Measurements from ENCODE around the gene PFKFB2.
"Not testable (repeated sequence)": the region's sequence is repeated elsewhere in the genome, so short reads cannot be mapped to it uniquely, and the experiment has no call there.

The PFKFB2 gene

GRCh38 chr1:207036865-207037264, 16.2 kb upstream of the PFKFB2 start:
- no peak for DNase-seq
- in situ Hi-C loops (cut with HindIII; ENCODE audit: low pct_ligation_motif_present, low sequenced_read_pairs): no loop called here

GRCh38 chr1:207039380-207040180, 13.5 kb upstream of the PFKFB2 start:
- no peak for TF ChIP-seq CTCF (IDR thresholded peaks at IDR 0.05; ENCODE audit: low read depth, low read length, missing control alignments)
- Histone ChIP-seq H3K4me3 (ENCODE audit: low read depth, low read length) (no peak overlapping the region), H3K36me3 (replicated peaks) (no peaks in the 10 kb centered on the region), H3K27me3 (replicated peaks) (no peaks in the 10 kb centered on the region), H3K27ac (no peak overlapping the region)
- in situ Hi-C loops (cut with HindIII; ENCODE audit: low pct_ligation_motif_present, low sequenced_read_pairs): no loop called here
- no peak for DNase-seq

More at GRCh38 chr1:207036865-207037264, 16.2 kb upstream of the PFKFB2 start:
- H3K36me3 ChIP-seq (replicated peaks): no peaks in the 10 kb centered on the region
- TF ChIP-seq CTCF (IDR thresholded peaks at IDR 0.05; ENCODE audit: low read depth, low read length, missing control alignments): no peak
- H3K27me3 ChIP-seq (replicated peaks): no peaks in the 10 kb centered on the region
- H3K4me3 ChIP-seq (ENCODE audit: low read depth, low read length): no peak overlapping the region
- no peak overlapping the region for H3K27ac ChIP-seq

GRCh38 chr1:207040181-207040533, 12.9 kb upstream of the PFKFB2 start:
- H3K27me3 ChIP-seq (replicated peaks): no peaks in the 10 kb centered on the region
- in situ Hi-C loops (cut with HindIII; ENCODE audit: low pct_ligation_motif_present, low sequenced_read_pairs): no loop called here
- no peak for TF ChIP-seq CTCF (IDR thresholded peaks at IDR 0.05; ENCODE audit: low read depth, low read length, missing control alignments)
- no peak overlapping the region for H3K27ac ChIP-seq
- no peak for DNase-seq
- no peak overlapping the region for H3K4me3 ChIP-seq (ENCODE audit: low read depth, low read length)
- no peaks in the 10 kb centered on the region for H3K36me3 ChIP-seq (replicated peaks)

- H3K27me3 ChIP-seq (replicated peaks); H3K4me3 ChIP-seq (ENCODE audit: low read depth, low read length); H3K27ac ChIP-seq; in situ Hi-C loops (cut with HindIII; ENCODE audit: low pct_ligation_motif_present, low sequenced_read_pairs); H3K36me3 ChIP-seq (replicated peaks); DNase-seq: not testable (repeated sequence)
These were observed 11.7 kb upstream of the PFKFB2 start for GRCh38 chr1:207041397-207041796.

GRCh38 chr1:207045453-207045852, 7.6 kb upstream of the PFKFB2 start:
- Histone ChIP-seq H3K27ac (no peak overlapping the region), H3K36me3 (replicated peaks) (peaks cover 17% of the 10 kb centered on the region), H3K27me3 (replicated peaks) (no peaks in the 10 kb centered on the region), H3K4me3 (ENCODE audit: low read depth, low read length) (no peak overlapping the region)
- no peak for DNase-seq
- no peak for TF ChIP-seq CTCF (IDR thresholded peaks at IDR 0.05; ENCODE audit: low read depth, low read length, missing control alignments)
- in situ Hi-C loops (cut with HindIII; ENCODE audit: low pct_ligation_motif_present, low sequenced_read_pairs): no loop called here

GRCh38 chr1:207047505-207047904, 5.6 kb upstream of the PFKFB2 start:
- Histone ChIP-seq H3K4me3 (ENCODE audit: low read depth, low read length) (no peak overlapping the region), H3K27ac (no peak overlapping the region), H3K36me3 (replicated peaks) (peaks cover 20% of the 10 kb centered on the region), H3K27me3 (replicated peaks) (no peaks in the 10 kb centered on the region)
- in situ Hi-C loops (cut with HindIII; ENCODE audit: low pct_ligation_motif_present, low sequenced_read_pairs): no loop called here
- DNase-seq: no peak
- no peak for TF ChIP-seq CTCF (IDR thresholded peaks at IDR 0.05; ENCODE audit: low read depth, low read length, missing control alignments)

Measured in brain microvascular endothelial cell (primary cell).